Activated CD4-positive, alpha-beta T cell treated with anti-CD3 and anti-CD28 coated beads, Interleukin-2, amount 50 U/mL, for 4 hours (primary cell): ENCODE measurements around the gene TMEM161B.
"Not testable (repeated sequence)": the region's sequence is repeated elsewhere in the genome, so short reads cannot be mapped to it uniquely, and the experiment has no call there.

Source experiments
- DNase-seq, 2 experiments: peaks; one replicate each; pipeline ENCODE4 v3.0.0-alpha.2; 2020

Gene TMEM161B

DNA sequence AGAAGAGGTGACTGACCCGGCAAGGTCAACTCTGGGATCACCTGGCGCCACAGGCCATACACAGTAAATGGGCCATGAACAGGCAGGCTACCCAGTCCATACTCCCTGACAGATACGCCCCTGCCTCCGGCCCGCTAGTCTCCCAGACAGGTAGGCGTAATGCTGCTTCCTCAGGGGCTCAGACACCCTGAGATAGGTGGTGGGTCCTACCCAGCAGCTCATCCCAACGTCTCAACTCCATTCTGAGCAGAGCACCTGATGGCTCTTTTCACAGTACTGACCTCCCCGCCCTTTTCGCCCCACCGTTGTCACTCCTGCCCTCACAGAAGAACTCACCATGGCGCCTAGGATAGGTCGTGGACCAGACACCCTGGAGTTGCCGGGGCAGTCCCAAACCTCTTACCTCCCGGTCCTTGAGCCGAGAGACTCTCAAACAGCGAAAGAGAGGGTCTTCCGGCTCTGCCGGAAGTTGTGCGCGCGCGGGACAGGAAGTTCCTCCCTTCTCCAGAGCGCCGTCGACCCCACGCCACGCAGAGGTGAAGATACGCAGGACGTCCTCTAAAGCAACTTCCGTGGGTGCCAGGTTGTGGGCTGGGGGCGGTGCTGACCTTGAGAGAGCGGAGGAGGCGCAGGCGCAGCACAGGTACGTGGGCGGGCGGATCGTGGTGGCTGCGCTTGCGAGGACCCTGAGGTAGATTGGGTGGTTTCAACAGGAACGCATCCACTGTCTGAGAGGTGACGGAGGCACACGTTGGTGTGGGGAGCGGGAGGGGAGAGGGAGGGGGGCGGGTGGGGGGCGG is at the start of gene TMEM161B:
TSS of gene TMEM161B (minus strand) at position 461 of the 800 bp plus-strand sequence. CDS start at position 339, 122 bp downstream.
- DNase-seq, result peak; percentile 95 to 96

DNA sequence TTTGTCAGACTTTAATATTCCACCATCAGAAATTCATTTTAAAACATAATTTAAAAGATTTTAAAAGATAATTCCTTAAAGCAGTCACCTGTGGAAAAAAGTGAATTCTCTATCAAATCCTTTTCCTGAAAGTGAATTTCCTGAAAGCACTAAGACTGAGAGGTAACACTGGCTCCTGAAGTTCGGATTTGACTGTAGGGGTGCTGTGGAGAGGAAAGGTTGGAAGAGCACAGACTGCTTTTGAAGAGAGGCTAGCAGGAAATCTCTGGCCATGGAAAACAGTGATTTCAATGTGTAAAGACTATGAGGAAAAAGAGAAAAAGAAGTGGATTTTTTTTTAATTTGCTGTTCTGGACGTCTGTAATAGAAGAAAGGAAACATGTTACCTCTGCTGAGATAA is 35.7 kb upstream of the TMEM161B start:
- no peak for DNase-seq

- no peak for DNase-seq
These were observed 29.8 kb upstream of the TMEM161B start for GRCh38 chr5:88298425-88298824.

GRCh38 chr5:88290801-88291200 is 22.2 kb upstream of the TMEM161B start:
- DNase-seq, result no peak

DNA sequence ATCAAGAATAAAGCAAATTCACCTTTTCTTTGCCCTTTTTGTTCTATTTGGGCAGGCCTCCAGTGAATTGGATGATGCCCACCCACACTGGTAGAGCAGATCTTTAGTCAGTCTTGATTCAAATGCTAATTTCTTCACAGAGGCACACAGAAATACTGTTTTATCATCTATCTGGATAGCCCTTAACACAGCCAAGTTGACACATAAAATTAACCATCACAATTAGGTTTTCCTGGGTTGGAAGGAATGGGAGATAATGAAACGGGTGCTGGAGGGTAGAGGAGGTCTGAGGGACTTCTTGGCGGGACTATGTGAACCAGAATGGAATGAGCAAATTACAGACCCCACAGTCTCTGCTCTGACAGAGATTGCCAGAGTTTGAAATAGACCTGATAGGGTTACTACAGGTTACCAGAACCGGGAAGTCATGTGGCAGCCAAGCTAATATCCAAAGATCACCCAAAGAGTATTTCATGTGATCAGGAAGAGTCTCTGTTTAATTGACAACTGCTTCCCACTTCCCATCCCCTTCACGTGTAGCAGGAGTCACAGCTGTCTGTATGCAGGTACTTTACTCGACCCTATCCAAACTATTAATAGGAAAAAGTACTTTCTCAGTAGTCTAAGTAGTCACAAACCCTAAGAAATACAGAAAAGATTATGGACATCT is 20.0 kb upstream of the TMEM161B start:
- DNase-seq, result no peak

GRCh38 chr5:88287846-88288527 is 19.3 kb upstream of the TMEM161B start:
- DNase-seq, result no peak

GRCh38 chr5:88287302-88287701 is 18.7 kb upstream of the TMEM161B start:
- no peak for DNase-seq

GRCh38 chr5:88283690-88284089 is 15.0 kb upstream of the TMEM161B start:
- DNase-seq, result no peak

GRCh38 chr5:88281322-88281721 is 12.7 kb upstream of the TMEM161B start:
- DNase-seq, result no peak

DNA sequence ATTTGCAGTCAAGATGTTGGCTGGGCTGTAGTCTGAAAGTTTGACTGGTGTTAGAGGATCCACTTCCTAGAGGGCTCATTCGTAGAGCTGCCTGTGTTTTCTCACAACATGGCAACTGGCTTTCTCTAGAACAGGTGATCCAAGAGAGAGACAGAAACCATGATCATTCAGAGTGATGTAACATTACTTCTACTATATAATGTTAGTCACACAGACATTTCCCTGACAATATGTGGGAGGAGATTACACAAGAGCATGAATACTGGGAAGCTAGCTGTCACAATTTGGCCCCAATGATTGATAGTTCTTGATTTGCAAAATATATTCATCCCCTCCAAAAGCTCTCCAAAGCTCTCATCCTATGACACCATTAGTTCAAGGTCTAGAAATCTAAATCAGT is 10.9 kb upstream of the TMEM161B start:
- no peak for DNase-seq

DNA sequence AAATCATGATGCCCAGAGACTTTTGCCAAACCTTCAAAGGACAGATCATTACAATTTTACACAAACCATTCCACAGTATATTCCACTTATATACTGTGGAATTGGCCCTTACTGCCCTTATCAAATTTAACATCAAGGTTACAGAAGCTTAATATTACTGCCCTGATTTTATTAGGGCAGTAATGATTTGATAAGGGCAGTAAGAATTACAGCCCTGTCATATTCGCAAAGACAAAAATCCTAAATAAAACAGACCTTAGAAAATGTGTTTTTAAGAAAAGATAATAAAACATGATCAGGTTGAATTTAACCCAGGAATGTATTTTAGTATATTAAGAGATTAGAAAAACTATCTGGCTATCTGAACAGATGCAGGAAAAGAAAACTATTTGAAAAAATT is 7.7 kb upstream of the TMEM161B start:
- DNase-seq, result no peak

DNA sequence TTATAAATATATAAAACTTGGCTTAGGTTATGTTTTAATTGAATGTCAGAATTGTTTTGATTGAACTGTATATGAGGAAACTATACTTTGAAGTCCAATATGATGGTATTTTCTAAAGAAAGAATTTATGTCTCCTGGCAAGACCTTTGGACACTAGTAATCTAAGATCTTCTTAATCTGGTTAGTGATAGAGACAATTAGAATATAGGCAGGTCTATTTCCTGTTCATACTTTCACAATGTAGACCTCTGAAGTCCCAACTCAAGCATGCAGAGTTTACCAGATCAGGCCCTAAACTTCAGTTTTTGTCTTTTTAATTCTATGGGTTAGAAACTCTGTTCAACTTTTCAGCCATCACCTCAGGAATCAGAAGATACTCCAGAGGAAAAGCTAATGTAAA is 6.9 kb upstream of the TMEM161B start:
- DNase-seq, result no peak

DNA sequence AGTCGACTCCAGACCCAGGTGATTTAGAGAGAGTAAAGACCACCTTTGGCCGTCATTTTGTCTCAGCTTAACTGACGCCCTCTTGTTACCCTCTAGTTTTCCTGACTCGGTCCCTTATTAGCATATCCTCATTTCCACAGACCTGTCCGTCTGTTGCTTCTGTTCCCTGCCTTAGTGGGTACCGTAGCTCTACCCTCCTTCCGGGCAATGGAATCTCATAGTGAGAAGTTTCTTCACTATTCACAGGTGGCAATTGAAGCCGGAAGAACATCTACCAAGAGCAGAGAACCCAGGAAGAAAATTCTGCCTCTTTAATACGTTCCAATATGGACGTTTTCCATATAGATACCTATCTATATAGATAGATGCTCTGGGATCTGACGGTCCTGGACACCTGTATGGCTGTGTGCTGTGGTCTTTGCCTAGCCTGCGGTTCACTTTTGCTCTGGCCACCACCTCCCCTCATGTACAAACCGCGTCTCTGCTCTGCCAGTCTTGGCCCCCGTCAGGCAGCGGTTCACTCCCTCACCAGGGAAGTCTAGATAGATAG is 652 bp upstream of the TMEM161B start:
- peak; percentile 2 for DNase-seq

GRCh38 chr5:88264565-88264964 is 4.1 kb downstream of the TMEM161B start:
- DNase-seq, result not testable (repeated sequence)

GRCh38 chr5:88263349-88263748 is 5.3 kb downstream of the TMEM161B start:
- DNase-seq, result no peak

GRCh38 chr5:88262116-88262515 is 6.5 kb downstream of the TMEM161B start:
- no peak for DNase-seq

DNA sequence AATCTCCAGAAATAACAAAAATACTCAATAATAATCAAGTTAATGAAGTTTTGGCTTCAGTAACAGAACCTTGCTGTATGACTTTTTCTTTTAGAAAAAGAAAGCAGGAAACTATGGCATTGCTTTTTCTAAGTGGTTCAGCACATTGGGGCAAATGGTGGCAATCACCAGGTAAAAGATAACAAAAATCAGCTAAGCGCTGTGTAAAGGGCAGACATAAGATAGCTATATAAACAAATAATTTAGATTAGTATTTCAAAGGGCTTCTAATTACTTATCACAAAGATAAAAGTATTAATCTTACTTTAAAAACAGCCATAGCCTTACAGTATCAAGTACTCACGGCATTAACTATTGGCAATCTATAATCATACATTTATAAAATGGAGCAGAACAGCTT is 10.0 kb downstream of the TMEM161B start:
- no peak for DNase-seq

DNA sequence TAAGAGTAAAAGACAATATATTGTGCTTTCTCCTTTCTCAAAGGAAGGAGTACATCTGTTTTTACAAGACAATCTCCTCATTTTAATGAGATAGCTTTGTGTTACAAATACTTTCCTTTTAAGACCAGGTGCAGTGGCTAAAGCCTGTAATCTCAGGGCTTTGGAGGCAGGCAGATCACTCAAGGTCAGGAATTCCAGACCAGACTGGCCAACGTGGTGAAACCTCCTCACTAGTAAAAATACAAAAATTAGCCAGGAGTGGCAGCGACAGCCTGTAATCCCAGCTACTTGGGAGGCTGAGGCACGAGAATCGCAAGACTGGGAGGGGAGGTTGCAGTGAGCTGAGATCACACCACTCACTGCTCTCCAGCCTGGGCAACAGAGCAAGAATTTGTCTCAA is 11.8 kb downstream of the TMEM161B start:
- no peak for DNase-seq

DNA sequence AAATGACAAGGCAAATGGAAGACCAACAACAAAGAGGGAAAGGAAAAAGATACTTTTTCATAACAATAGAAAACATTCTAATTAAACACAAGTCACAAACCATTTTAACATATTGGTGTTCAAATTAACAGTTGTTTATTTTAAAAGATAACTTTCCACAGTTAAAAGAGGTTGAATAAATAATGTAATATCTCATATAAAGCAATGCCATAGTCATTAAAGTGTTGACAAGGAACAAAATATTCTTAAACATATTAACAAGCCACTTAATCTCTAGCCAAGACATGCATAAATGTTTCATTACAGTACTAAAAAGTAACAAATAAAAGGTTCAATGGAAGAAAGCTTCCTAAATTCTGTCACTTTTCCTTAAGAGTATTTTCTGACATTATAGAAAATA is 12.6 kb downstream of the TMEM161B start:
- no peak for DNase-seq

DNA sequence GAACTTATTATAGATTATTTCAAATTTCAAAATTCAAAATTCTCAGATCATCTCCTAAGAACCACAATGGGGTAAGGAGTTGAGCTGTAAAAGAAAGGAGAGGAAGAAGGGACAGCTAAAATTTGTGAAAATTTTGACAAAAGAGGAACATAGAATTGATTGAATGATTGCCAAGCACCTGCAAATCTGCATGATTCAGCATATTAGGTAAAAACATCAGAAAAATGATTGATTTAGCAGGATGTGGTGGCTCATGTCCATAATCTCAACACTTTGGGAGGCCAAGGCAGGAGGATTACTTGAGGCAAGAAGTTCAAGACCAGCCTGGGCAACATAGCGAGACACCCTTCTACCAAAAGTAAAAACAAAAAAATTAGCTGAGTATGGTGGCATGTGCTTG is 14.3 kb downstream of the TMEM161B start:
- DNase-seq, result no peak

DNA sequence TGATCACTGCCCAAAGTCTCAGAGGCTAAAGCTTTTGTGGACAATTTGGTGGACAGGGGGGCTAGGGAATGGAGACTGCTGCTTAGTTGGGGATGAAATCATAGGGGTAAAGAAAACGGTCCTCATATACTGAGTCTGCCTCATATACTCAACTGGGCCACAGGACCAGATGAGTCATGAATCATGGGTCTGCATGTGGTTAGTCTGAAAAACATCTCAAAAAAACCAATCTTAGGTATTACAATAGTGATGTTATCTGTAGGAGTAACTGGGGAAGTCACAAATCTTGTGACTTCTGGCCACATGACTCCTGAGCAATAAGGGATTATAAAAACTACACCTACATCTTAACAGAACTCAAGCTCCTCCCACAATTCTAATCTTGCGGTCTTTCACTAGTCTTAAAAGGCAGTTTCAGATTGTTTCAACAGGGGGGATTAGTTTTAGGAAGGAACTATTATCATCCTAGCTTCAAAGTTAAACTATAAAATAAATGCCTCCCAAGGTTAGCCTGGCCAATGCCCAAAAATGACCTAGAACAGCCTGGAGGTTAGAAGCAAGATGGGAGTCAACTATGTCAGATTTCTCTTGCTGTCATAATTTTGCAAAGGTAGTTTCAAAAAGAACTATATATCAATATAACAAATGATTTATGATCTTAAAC is 17.5 kb downstream of the TMEM161B start:
- peak in 1 of 2 experiments; percentile 2 for DNase-seq

DNA sequence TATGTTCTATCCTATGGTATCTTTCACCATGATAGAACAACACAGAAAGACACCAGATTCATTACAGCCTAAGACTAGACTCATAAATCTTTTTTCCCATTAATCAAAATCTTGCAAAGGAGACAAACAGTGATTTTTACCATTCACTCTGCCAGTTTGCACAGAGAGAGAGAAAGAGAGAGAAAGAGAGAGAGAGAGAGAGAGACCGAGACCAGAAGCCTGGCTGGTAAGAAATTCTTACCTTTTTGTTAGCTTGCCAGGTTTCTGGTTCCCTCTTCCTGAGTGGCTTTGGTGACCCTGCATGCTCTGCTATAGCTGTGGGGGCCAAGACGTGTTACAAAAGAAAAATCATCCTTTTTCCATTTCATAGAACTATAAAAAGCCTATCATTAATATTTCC is 18.6 kb downstream of the TMEM161B start:
- DNase-seq, result no peak
